GM21515 (cell line): ENCODE results near the gene DDIT4.

Experiments used
- ATAC-seq: cut with Tn5 transposase; IDR thresholded peaks from one replicate; pipeline ENCODE4 v1.9.1; 2021; ENCODE audit not compliant: unreplicated experiment

DDIT4 gene

DNA sequence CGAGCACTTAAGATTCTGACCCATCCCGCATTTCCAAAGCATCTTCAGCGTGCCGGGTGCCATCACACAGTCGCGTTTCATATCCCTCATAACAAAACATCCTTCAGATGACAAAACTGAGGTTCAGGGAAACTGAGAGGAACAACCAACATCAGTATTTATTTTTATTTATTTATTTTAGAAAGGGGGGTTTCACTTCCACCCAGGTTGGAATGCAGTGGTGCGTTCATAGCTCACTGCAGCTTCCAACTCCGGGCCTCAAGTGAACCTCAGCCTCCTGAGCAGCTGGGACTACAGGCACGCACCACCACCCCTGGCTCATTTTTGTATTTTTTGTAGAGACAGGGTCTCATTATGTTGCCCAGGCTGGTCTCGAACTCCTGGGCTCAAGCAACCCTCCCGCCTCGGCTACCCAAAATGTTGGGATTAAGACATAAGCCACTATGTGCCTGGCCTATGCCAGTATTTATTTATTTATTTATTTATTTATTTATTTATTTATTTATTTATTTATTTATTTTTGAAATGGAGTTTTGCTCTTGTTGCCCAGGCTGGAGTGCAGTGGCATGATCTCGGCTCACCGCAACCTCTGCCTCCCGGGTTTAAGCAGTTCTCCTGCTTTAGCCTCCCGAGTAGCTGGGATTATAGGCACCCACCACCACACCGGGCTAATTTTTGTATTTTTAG lies 24.4 kb upstream of the DDIT4 start:
- ATAC-seq: peak; percentile 1

DNA sequence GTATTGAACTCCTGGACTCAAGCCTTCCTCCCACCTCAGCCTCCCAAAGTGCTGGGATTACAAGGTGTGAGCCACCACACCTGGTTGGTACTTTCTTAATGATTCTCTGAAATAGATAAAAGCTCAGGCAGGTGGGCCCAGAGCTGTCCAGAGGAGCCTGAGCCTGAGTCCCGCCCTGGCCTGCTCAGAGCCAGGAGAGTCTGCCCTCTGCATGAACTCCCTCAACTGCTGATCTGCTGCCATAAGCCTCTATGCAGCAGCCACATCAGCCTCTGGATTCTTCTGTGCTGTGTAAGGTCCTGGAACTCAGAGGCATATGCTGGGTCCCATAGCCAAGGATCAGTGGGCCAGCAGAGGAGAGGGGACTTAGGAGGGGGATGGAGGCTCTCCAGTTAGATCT lies 23.1 kb upstream of the DDIT4 start:
- no peak for ATAC-seq

DNA sequence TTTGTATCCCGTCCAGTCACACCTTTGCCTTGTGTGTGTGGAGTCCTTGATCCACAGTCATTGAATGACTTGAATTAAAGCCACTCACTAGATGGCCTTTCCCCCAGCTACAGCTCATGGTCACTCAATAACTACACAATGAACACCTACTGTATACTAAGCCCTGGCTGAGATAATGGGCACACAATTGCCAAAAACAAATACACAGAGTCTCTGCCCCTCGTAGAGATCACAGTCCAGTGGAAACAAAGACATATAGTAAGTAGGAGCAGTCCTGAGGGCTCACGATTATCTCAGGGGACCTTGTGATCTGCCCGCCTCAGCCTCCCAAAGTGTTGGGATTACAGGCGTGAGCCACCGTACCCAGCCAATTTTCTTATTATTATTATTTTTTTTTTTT lies 22.1 kb upstream of the DDIT4 start:
- no peak for ATAC-seq

DNA sequence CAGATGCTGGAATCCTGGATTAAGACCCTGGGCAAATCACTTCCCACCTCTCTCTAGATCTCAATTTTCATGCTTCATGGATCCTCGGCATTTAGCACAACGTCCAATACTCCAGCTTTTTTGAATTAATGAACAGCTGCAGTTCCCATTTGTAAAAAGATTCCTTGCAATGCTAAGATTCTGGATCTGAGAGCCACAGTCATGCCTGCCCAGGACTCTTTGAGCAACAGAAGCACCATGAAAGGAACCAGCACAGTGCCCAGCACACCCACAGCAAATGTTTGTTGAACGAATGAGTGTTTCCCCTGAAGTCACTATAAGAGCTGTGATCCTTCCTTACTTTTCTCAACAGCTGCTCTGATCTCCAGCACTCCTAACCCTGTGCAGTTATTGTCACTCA lies 20.8 kb upstream of the DDIT4 start:
- no peak for ATAC-seq

DNA sequence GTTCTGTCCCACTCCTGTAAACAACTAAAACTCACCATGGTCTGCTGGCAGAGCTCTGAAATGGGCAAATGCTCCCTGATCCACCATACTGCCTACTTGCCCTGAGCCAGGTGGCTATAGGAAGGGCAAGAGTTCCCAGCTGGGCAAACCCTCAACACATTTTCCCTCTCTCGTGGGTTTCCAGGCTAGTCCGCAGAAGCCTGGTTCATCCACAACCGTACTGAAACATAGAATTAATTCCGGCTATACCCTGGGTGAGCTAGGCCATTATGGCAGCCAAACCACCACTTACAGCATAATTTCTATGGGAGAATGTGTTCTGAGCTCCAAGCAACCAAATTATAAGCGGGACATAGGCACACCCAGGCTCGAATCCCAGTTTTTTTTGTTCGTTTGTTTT lies 20.1 kb upstream of the DDIT4 start:
- no peak for ATAC-seq

DNA sequence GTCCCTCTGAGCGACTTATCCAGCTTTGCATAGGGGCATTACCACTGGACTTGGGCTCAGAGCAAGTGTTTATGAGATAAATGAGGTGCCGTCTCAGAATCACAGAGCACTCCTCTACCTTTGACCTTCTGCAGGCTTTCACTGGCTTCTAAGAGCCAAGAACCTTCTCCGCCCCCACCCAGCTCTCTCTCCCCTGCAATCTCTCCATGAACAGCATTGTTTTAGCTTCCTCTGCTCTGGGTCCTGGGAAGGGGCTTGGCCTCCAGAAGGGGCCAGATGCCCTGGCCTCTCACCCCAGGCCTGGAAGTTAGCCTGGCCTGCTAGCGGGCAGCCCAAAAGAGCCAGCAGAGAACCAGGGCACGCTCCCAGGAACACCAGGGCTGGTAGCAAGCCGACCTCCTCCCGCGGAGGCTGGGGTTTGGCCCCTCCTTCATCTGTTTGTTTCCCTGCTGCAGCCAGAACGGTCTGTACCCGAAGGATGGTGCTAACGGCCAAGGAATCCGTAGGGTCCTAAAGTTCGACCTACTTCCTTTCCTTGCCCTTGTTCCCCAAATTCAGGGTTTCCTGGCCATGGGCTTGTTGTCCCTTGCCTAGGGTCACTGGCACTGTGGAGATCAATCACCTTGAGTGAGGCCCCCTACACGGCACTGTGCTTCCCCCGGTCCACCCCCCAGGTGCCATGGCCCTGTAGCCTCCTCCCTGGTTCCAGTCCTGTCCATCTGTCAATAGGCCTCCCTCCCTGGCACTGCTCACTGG lies 18.7 kb upstream of the DDIT4 start:
- ATAC-seq: no peak

DNA sequence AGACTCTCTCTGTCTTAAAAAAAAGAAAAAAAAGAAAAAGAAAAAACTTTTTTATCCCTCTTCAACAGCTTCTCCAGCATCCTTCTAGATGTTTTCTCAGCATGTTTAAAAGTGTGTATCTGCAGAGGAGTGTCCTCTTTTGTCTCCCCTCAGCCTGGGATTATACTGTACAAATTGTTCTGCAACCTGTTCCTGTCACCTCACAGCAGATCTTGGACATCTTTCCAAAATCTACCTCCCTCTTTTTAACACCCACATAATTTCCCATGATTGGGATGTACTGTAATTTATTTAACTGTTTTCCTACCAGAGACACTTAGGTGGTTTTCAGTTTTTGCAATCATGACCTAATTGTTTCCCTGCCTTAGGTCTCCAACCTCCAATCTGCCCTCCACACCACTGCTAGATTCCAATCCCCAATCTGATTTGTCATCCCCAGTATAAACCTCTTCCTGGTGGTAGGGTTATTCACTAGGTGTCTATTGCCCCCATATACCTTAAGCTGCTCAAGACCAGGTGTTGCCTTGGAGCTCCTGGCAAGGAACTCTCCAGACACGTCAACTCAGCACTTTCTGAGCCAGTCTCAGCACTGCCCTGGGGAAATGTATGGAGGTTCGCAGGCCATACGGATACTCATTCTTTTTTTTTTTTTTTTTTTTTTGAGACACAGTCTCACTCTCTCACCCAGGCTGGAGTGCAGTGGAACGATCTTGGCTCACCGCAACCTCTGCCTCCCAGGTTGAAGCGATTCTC lies 17.6 kb upstream of the DDIT4 start:
- no peak for ATAC-seq

DNA sequence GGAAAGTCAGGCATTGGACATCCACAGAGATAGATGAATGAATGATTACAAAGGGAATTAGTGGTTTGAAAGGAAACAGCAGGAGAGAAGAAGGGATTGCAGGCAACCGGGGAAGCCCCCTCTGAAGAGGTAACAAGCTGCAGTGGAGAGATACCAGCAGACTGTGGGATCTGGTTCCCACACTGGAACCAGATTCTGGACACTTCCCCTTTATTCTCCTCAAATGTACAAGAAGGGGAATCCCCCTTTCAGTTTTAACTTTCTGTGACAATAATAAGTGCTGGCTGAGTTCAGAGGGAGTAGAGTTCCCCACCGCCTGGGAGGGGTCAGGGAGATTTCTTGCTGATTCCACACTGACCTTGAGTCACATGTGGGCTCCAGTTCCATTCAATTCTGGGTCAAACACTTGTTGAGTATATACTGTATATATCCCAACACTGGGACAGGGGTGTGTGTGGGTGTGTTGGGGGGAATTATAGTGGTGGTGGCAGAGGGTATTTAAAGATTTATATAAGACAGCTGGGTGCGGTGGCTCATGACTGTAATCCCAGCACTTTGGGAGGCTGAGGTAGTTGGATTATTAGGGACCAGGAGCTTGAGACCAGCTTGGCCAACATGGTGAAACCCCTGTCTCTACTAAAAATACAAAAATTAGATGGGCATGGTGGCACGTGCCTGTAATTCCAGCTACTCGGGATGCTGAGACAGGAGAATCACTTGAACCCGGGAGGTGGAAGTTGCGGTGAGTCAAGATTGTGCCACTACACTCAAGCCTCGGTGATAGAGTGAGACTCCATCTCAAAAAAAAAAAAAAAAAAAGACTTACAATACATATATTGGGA lies 16.5 kb upstream of the DDIT4 start:
- peak; percentile 36 for ATAC-seq

DNA sequence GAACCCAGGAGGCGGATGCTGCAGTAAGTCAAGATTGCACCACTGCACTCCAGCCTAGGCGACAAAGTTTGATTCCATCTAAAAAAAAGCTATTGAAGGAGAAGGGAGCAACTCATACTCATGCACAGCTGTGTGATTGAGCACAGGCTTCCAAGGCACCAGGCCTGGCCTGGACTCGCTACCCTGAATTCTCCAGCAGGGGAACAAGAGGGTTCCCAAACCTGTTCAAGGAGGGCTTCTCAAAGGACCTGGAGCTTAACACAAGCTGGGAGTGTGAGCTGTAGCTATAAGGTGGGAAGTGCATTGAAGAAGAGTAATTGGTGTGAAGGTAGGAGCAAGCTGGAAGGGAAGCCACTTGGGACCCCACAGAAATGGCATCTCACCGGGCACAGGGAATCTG lies 15.1 kb upstream of the DDIT4 start:
- ATAC-seq: no peak

DNA sequence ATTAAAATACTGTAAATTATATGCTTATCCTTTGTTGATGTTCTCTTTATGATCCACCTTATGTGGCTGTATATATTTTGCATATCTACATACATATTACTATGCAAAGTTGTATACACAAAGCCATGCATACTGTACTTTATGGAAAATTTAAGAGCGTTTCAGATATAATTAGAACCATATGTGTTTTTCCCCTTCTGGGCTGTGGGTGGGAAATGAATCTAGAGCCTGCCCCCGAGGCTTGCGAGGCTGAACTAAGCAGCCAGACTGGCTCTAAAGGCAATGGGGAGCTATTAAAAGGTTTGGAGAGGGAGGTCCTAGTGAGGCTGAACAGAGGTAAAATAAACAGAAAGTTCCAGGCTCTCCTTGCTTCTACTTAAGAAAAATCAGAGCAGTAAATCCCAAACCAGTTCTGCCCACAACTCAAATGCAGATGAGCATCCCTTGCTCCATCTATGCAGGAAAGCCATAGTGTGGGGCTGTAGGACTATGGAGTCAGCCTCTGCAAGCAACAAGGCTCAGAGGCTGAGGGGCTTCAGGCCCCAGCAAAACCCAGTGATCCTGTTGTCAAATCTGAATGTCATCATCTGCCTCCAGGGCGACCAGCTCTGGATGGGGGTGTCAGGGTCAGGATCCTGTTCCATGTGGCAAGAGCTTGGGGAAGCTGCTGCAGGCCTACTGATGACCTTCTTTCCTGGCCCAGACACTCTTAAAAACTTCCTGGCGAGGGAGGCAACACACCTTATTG lies 14.1 kb upstream of the DDIT4 start:
- no peak for ATAC-seq

DNA sequence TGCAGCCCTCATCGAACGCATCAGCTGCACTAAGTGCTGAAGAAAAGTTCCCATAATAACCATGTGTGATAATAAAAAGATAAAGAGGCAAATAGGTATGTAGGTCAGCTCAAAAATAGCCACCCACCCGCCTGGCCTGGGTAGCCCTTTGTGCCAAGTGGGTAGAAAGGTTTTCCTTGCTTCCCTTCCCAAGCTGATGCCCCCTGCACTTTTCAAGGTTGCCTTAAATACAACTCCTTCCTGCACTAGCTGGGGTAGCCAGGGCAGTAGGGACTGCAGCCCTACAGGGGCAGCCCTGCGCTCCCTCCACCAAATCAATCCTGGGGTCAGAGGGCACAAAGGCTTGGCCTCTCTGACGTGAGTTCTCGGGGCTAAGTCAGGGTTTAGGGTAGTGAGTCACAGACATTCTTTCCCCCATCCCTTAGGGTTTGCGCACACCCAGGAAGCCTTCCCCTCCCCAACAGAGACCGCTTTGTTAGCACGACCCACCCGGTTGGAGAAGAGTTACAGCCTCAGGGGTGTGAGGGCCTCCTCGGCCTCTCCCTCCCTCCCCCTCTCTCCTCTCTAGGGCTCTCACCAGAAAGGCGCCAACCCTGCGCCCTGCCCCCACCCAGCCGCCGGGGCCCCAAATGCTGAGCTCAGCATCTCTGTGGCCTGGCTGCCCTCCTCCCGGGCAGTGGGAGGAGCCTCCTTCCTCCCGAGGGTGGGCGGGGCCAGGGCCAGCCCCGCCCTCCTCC lies 13.3 kb upstream of the DDIT4 start:
- ATAC-seq: peak; percentile 53

DNA sequence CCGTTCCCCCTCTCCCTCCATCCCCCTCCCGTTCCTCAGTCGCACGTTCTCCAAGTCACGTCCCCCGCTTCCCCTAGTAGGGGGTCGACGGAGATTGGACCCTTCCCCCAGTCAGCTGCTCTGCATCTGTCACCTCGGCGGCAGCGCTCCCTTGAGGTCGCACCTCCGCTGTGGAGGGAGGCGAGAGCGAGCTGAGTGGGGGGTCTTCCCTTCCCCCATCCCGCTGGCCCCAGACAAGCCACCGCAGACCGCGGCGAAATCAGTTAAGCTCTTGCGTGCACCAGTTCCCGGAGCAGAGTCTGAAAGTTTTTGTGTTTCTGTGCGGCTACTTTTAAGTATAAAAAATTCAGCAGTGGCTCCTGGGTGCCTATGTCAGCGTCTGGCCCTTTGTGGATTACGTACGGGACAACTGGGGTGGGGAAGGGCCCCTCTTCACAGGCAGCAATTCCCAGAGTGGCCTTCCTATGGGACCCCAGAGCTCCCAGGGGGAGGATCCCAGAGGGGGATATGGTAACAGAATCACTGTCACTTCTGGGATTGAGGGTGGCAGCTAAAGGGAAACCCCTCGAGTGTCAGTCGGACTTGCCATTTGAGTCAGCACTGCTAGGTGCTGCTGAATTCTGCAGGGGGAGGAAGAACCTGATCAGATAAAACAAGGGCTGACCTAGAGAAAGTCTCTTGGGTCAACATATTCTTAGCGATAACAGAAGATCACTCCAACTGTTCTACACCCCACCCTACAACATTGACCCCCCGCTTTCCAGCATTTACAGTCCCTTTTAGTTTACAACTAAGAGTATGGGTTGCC lies 12.5 kb upstream of the DDIT4 start:
- ATAC-seq: peak; percentile 41

DNA sequence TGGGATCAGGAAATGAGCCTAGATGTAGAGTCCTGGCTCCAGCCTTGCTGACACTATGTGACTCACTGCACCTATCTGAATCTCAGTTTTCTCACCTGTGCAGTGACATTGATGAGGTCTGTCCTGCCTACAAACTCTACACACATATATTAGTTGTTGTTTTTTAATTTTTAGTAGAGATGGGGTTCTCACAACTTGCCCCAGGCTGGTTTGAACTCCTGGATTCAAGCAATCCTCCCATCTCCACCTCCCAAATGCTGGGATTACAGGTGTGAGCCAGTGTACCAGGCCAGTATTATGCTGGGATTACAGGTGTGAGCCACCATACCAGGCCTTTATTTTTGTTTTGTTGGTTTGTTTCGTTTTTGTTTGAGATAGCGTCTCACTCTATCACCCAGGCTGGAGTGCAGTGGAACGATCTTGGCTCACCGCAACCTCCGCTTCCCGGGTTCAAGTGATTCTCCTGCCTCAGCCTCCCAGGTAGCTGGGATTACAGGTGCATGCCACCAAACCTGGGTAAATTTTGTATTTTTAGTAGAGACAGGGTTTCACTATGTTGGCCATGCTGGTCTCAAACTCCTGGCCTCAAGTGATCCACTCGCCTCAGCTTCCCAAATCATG lies 11.8 kb upstream of the DDIT4 start:
- peak; percentile 2 for ATAC-seq

DNA sequence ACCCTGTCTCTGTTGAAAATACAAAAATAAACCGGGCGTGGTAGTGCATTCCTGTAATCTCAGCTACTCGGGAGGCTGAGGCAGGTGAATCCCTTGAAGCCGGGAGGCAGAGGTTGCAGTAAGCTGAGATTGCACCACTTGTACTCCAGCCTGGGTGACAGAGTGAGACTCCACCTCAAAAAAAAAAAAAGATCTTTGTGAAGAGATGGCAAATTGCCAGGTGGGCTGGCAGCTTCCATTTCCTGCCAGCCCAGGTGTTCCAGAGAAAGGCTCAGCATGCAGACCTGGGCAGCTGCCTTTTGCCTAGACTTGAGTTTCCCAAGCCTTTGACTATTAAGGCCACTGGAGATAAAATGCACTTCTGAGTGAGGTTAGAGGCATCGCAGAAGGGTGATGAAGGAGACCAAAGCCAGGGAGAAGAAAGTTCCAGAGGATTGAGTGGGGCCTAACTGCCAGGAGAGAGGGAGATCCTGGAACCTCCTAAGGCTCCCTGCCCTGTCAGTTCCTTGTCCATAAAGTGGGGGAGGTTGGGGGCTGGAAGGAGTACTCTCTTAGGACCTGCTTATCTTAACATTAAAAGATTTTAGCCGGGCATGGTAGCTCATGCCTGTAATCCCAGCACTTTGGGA lies 10.0 kb upstream of the DDIT4 start:
- no peak for ATAC-seq

DNA sequence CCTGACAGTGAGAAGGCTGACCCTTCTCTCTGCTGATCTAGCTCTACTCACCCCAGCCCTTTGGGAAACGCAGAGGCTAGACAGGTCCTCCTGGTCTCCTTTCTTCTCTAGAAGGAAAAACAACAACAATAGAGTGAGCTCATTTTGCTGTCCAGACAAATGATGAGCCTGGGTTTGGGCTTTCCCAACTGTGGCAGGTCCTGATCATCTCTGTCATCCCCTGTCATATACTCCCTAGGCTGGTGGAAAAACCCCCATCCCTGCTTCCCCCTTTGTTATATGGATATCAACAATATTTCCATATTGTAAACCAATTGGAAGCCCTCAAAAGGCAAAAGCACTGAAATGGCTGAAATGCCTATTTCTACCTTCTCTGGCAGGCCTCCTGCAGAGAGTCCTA lies 9.2 kb upstream of the DDIT4 start:
- ATAC-seq: no peak

DNA sequence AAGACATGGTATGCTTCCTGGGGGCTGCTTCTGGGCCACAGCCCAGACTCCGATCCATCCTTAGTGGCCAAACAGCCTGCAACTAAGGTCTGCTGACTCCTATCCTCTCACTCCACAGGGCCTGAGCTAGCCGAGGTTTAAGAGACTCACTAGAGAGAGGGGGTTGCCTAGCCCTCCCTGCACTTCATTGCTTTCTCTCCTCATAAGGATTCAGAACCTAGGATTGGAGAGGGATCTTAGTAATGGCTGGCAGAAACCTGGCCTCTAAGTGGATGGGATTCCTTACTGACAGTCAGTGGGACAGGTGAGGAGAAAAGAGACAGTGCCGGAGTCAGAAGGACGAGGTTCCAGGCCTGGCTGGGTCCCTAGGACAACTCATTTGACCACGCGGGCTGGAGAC lies 8.2 kb upstream of the DDIT4 start:
- no peak for ATAC-seq

DNA sequence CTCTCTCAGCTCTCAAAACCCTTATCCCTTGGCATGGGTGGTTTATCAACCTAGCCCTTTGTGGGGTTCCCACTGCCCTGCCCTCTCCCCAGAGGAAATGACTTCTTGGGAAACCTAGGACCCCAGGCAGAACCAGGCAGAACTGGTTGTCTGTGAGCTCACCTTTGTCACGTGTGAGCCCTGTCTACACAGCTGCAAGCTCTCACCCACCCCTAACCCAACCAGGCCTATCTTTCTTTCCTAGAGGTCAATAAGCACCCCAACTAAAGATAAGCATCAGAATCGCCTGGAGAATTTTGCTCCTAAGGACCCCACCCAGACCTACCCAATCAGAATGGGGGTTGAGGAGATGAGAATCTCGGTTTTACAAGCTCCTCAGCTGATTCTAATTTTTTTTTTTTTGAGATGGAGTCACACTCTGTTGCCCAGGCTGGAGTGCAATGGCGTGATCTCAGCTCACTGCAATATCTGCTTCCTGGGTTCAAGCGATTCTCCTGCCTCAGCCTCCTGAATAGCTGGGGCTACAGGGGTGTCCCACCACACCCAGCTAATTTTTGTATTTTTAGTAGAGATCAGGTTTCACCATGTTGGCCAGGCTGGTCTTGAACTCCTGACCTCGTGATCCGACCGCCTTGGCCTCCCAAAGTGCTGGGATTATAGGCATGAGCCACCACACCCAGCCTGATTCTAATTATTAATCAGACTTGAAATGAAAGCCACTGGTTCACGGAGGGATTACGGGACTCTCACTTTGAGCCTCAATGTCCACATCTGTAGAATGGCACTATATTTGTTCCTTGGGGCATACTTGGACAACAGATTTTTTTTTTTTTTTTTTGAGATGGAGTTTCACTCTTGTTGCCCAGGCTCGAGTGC lies 7.5 kb upstream of the DDIT4 start:
- ATAC-seq: no peak
